H1 (cell line): ENCODE measurements around the gene MCUB.

Experiments
- BACH1 ChIP-seq: IDR thresholded peaks from 2 replicates; pipeline ENCODE4 v1.6.1; 2012; ENCODE audit warnings: low read length, improper control_type of control experiment
- CHD1 ChIP-seq: IDR thresholded peaks from 2 replicates; pipeline ENCODE4 v1.6.1; 2012; ENCODE audit warnings: low read depth, low read length, improper control_type of control experiment
- CHD2 ChIP-seq: IDR thresholded peaks from 2 replicates; pipeline ENCODE4 v1.6.1; 2012; ENCODE audit warnings: low read length, improper control_type of control experiment
- EP300 ChIP-seq, 2 experiments: IDR thresholded peaks; 1 replicate in 1 of 2; 2 replicates in 1 of 2; pipeline ENCODE4 v1.6.1; 2011 to 2012; ENCODE audit warnings: low read depth in 2 of 2, low read length in 2 of 2, mild to moderate bottlenecking in 2 of 2, borderline replicate concordance in 1 of 2, inconsistent platforms in 1 of 2, moderate library complexity in 1 of 2
- EZH2 ChIP-seq: fragments of 200-600 bp; sonication (generic); IDR thresholded peaks from 2 replicates; pipeline ENCODE4 v1.7.1; 2012; ENCODE audit warnings: low read depth, mild to moderate bottlenecking, moderate library complexity, low read length, inconsistent platforms; ENCODE audit not compliant: severe bottlenecking
- JUND ChIP-seq: IDR thresholded peaks from 2 replicates; pipeline ENCODE4 v1.6.1; 2011; ENCODE audit warnings: mild to moderate bottlenecking, improper control_type of control experiment, low read length
- PHF8 ChIP-seq: fragments of 200-600 bp; sonication (generic); conservative IDR thresholded peaks from 2 replicates; pipeline ENCODE4 v1.7.1; 2012; ENCODE audit warnings: low read depth, mild to moderate bottlenecking, inconsistent platforms, low read length, moderate library complexity
- POLR2A ChIP-seq, 2 experiments: IDR thresholded peaks; 1 replicate in 1 of 2; 2 replicates in 1 of 2; pipeline ENCODE4 v1.6.1; 2011; ENCODE audit warnings: low read depth in 2 of 2, low read length in 2 of 2, mild to moderate bottlenecking in 2 of 2; ENCODE audit errors: control extremely low read depth in 1 of 2
- RFX5 ChIP-seq: IDR thresholded peaks from 2 replicates; pipeline ENCODE4 v1.6.1; 2011; ENCODE audit warnings: low read depth, low read length, improper control_type of control experiment, borderline replicate concordance
- RXRA ChIP-seq: IDR thresholded peaks from 2 replicates; pipeline ENCODE4 v1.6.1; 2011; ENCODE audit warnings: low read depth, mild to moderate bottlenecking, low read length, moderate library complexity; ENCODE audit not compliant: insufficient read depth
- SIN3A ChIP-seq, 2 experiments: IDR thresholded peaks in 1 of 2; conservative IDR thresholded peaks in 1 of 2; 2 replicates each; pipeline ENCODE4 v1.6.1; 2011 to 2012; ENCODE audit warnings: low read length in 2 of 2, improper control_type of control experiment in 1 of 2, low read depth in 1 of 2, mild to moderate bottlenecking in 1 of 2
- SRF ChIP-seq: IDR thresholded peaks from 2 replicates; pipeline ENCODE4 v1.6.1; 2011; ENCODE audit warnings: mild to moderate bottlenecking, low read depth, low read length, moderate library complexity
- SUZ12 ChIP-seq: fragments of 200-600 bp; sonication (generic); IDR thresholded peaks from 2 replicates; pipeline ENCODE4 v1.6.1; 2012; ENCODE audit warnings: mild to moderate bottlenecking, inconsistent platforms, low read length, moderate library complexity, mixed read lengths
- TF ChIP-seq, protein P1 (sequence below), 3 experiments: IDR thresholded peaks; 1 replicate in 2 of 3; 2 replicates in 1 of 3; pipeline versions ENCODE4 v1.5.1 to v1.6.1; 2011; ENCODE audit warnings: low read length in 3 of 3, mild to moderate bottlenecking in 3 of 3, inconsistent platforms in 2 of 3, low read depth in 1 of 3, moderate library complexity in 1 of 3; ENCODE audit not compliant: insufficient read depth in 1 of 3; ENCODE audit errors: control extremely low read depth in 1 of 3

DNA sequence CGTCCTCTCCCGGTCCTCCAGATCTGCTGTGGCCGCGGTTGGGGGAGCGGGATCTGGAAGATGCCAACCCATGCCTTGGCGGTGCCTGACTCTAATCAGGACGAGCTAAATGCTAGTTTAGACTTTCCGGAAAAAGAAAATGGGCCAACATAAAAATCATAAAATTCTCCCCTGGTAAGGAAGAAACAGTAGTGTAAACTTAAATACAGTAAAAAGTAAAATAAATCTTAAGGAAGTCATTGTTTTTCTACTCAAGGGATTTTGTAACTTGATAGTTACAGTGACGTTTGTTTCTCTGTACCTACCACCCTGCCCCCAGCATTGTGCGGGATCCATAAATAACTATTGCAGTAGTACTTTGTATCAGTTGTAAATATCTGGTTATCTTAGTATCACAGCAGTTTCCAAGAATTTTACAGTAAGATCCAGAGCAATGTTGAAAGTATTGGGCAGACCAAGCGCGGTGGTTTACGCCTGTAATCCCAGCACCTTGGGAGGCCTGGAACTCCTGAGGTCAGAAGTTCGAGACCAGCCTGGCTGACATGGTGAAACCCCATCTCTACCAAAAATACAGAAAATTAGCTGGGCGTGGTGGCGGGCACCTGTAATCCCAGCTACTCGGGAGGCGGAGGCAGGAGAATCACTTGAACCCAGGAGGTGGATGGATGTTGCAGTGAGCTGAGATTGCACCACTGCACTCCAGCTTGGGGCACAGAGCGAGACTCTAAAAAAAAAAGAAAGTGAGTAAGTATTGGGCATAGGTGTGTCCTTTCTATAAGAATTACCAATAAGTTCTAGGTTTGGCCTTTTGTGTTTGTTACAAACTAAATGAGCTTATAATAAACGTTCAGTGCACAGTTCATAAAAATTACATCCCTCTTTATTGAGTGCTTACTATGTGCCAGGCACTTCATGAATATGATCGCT is 170.8 kb downstream of the MCUB start:
- TF ChIP-seq POLR2A (IDR thresholded peaks at IDR 0.05; ENCODE audit: control extremely low read depth in 1 of 2, low read depth in 2 of 2, low read length in 2 of 2) (no peak; a peak in 1 of 3 replicates), PHF8 (no peak), EP300 (IDR thresholded peaks at IDR 0.05; ENCODE audit: borderline replicate concordance in 1 of 2, low read depth in 2 of 2, low read length in 2 of 2) (no peak), SRF (no peak), EZH2 (no peak), CHD2 (no peak), SIN3A (conservative IDR thresholded peaks at IDR 0.05 in 1 of 2, IDR thresholded peaks at IDR 0.05 in 1 of 2; ENCODE audit: low read depth in 1 of 2, low read length in 2 of 2) (no peak), SUZ12 (no peak), CHD1 (no peak), RFX5 (no peak), JUND (0 out of 2 replicates have a peak, but pooled peaks have one; percentile 4), BACH1 (no peak), RXRA (no peak)
- TF ChIP-seq, protein P1, sequence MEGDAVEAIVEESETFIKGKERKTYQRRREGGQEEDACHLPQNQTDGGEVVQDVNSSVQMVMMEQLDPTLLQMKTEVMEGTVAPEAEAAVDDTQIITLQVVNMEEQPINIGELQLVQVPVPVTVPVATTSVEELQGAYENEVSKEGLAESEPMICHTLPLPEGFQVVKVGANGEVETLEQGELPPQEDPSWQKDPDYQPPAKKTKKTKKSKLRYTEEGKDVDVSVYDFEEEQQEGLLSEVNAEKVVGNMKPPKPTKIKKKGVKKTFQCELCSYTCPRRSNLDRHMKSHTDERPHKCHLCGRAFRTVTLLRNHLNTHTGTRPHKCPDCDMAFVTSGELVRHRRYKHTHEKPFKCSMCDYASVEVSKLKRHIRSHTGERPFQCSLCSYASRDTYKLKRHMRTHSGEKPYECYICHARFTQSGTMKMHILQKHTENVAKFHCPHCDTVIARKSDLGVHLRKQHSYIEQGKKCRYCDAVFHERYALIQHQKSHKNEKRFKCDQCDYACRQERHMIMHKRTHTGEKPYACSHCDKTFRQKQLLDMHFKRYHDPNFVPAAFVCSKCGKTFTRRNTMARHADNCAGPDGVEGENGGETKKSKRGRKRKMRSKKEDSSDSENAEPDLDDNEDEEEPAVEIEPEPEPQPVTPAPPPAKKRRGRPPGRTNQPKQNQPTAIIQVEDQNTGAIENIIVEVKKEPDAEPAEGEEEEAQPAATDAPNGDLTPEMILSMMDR (IDR thresholded peaks at IDR 0.05; ENCODE audit: control extremely low read depth in 1 of 3, insufficient read depth in 1 of 3, low read depth in 1 of 3, low read length in 3 of 3), result no peak
